WERI-Rb-1 (cell line): Measurements from ENCODE around the gene DDC.
"Not testable (repeated sequence)": the region's sequence is repeated elsewhere in the genome, so short reads cannot be mapped to it uniquely, and the experiment has no call there.

Experiments
- DNase-seq: peaks from one replicate; pipeline ENCODE4 v3.0.0-alpha.2; 2020
- H3K27ac ChIP-seq: fragments of 250-450 bp; sonication (Bioruptor Pico); 2 replicates; pipeline ENCODE4 v1.5.1; 2020; ENCODE audit warnings: mild to moderate bottlenecking, moderate library complexity
- H3K27me3 ChIP-seq: fragments of 250-450 bp; sonication (Bioruptor Pico); 2 replicates; pipeline ENCODE4 v1.5.1; 2021; ENCODE audit warnings: mild to moderate bottlenecking, low read depth, moderate library complexity; ENCODE audit not compliant: insufficient read depth, severe bottlenecking
- H3K36me3 ChIP-seq: fragments of 250-450 bp; sonication (Bioruptor Pico); 2 replicates; pipeline ENCODE4 v1.5.1; 2020; ENCODE audit warnings: mild to moderate bottlenecking, moderate library complexity
- H3K4me3 ChIP-seq: 2 replicates; pipeline ENCODE4 v1.5.1; 2011; ENCODE audit warnings: low read depth, mild to moderate bottlenecking, control low read depth, low read length
- H3K9me3 ChIP-seq: fragments of 250-450 bp; sonication (Bioruptor Pico); 2 replicates; pipeline ENCODE4 v1.5.1; 2021; ENCODE audit warnings: mild to moderate bottlenecking, moderate library complexity; ENCODE audit not compliant: severe bottlenecking
- TF ChIP-seq, protein P1 (sequence below): IDR thresholded peaks from 2 replicates; pipeline ENCODE4 v1.5.1; 2011; ENCODE audit warnings: low read depth, mild to moderate bottlenecking, control low read depth, inconsistent platforms, low read length

The DDC gene

DNA sequence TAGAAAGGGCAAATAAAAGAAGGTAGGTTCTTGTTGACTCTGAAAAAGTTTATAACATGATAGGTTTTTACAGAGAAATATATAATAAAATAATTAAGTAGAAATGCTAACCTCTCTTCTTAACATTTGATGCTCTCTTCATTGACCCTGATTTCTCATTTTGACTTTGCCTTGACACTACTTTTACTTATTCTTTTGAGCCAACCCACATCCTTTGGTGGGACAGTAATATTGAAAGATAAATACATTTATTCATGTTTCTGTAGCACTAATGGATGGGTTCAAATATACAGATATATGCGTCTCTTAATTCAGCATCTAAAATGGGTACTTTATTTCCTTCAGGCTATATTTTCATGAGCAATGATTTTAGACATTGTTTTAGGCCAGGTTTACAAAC is 34.4 kb downstream of the DDC start:
- peak overlapping the region; percentile 88; the same call in 1 of the 2 replicates for H3K27ac ChIP-seq

DNA sequence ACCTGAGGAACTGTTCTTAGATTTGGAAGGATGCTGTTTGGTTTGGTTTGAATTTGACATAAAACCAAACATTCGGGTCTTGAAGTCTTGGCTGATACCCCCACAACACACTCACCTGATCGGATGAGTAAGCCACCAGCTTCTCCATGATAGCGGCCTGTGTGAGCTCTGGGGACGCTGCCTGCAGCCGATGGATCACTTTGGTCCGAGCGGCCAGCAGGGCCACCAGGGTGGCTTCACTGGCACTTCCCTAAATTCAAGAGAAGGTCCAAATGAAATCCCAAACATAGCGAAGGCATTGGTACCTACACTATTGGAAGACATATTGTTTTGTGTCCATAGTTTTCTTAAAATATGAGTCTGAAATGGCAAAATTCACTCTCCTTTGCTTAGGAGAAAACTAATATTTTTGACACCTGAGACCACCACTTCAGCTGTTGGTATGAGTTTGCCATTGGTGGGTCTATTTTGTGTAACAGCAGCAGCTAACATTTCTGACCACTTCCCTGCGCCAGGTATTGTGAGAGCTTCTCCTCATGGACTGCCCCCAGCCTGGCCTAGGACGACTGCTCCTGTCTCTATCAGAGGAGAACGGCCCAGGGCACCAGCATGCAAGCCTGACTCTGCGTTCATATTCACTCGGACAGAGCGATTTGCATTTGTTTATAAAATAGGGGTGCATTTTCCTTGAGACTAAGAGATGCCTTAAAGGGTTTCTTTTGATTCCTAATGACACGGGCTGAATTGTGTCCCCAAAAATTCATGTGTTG is 35.9 kb downstream of the DDC start:
- Histone ChIP-seq H3K4me3 (no peak overlapping the region), H3K36me3 (no peaks in the 10 kb centered on the region), H3K27ac (no peak overlapping the region), H3K9me3 (no peaks in the 10 kb centered on the region), H3K27me3 (no peaks in the 10 kb centered on the region)
- no peak for DNase-seq
- TF ChIP-seq, protein P1, sequence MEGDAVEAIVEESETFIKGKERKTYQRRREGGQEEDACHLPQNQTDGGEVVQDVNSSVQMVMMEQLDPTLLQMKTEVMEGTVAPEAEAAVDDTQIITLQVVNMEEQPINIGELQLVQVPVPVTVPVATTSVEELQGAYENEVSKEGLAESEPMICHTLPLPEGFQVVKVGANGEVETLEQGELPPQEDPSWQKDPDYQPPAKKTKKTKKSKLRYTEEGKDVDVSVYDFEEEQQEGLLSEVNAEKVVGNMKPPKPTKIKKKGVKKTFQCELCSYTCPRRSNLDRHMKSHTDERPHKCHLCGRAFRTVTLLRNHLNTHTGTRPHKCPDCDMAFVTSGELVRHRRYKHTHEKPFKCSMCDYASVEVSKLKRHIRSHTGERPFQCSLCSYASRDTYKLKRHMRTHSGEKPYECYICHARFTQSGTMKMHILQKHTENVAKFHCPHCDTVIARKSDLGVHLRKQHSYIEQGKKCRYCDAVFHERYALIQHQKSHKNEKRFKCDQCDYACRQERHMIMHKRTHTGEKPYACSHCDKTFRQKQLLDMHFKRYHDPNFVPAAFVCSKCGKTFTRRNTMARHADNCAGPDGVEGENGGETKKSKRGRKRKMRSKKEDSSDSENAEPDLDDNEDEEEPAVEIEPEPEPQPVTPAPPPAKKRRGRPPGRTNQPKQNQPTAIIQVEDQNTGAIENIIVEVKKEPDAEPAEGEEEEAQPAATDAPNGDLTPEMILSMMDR: no peak

More for the DNA sequence above, 34.4 kb downstream of the DDC start:
- Histone ChIP-seq H3K9me3 (no peaks in the 10 kb centered on the region), H3K36me3 (no peaks in the 10 kb centered on the region), H3K27me3 (no peaks in the 10 kb centered on the region), H3K4me3 (no peak overlapping the region)
- no peak for DNase-seq
- TF ChIP-seq, protein P1: no peak

GRCh38 chr7:50528266-50529092 is 36.7 kb downstream of the DDC start:
- Histone ChIP-seq H3K9me3 (no peaks in the 10 kb centered on the region), H3K4me3 (no peak overlapping the region), H3K36me3 (no peaks in the 10 kb centered on the region), H3K27me3 (no peaks in the 10 kb centered on the region), H3K27ac (no peak overlapping the region)
- TF ChIP-seq, protein P1: no peak
- DNase-seq: no peak

GRCh38 chr7:50519350-50519749 is 45.9 kb downstream of the DDC start:
- not testable (repeated sequence) for H3K9me3 ChIP-seq, DNase-seq, H3K27me3 ChIP-seq, H3K4me3 ChIP-seq, H3K36me3 ChIP-seq, H3K27ac ChIP-seq

- no peaks in the 10 kb centered on the region for H3K36me3 ChIP-seq
- no peak overlapping the region for H3K27ac ChIP-seq
- no peaks in the 10 kb centered on the region for H3K27me3 ChIP-seq
- TF ChIP-seq, protein P1: no peak
- peaks cover 2% of the 10 kb centered on the region for H3K9me3 ChIP-seq
- H3K4me3 ChIP-seq: no peak overlapping the region
- DNase-seq: no peak
These were observed 51.9 kb downstream of the DDC start for GRCh38 chr7:50513166-50513871.

GRCh38 chr7:50512384-50512783 is 52.8 kb downstream of the DDC start:
- Histone ChIP-seq H3K4me3 (no peak overlapping the region), H3K27ac (no peak overlapping the region), H3K9me3 (peaks cover 2% of the 10 kb centered on the region), H3K27me3 (no peaks in the 10 kb centered on the region), H3K36me3 (no peaks in the 10 kb centered on the region)
- TF ChIP-seq, protein P1: no peak
- DNase-seq: no peak
